BLaER1 treated with 17β-estradiol and CSF1 and Interleukin-3, amounts not matched to agents 10 nM and 100 nM (cell line): Measurements from ENCODE around the gene CD52.

Source experiments
- H3K27ac ChIP-seq, 11 experiments: shearing (Covaris generic); formaldehyde crosslinking; 2 replicates each; pipeline ENCODE4 v1.8.1; 2022
- H3K27me3 ChIP-seq, 11 experiments: shearing (Covaris generic); formaldehyde crosslinking; 2 replicates each; pipeline ENCODE4 v1.8.1; 2022
- H3K36me3 ChIP-seq, 11 experiments: shearing (Covaris generic); formaldehyde crosslinking; 2 replicates each; pipeline ENCODE4 v1.8.1; 2022
- H3K4me1 ChIP-seq, 10 experiments: shearing (Covaris generic); formaldehyde crosslinking; 2 replicates each; pipeline ENCODE4 v1.8.1; 2022
- H3K4me2 ChIP-seq, 11 experiments: shearing (Covaris generic); formaldehyde crosslinking; 2 replicates each; pipeline ENCODE4 v1.8.1; 2022
- H3K4me3 ChIP-seq, 10 experiments: shearing (Covaris generic); formaldehyde crosslinking; 2 replicates each; pipeline ENCODE4 v1.8.1; 2022
- H3K9ac ChIP-seq, 11 experiments: shearing (Covaris generic); formaldehyde crosslinking; 2 replicates each; pipeline ENCODE4 v1.8.1; 2022
- H3K9me3 ChIP-seq, 11 experiments: shearing (Covaris generic); formaldehyde crosslinking; replicated peaks in 1 of 11; 2 replicates each; pipeline ENCODE4 v1.8.1; 2022
- H4K20me1 ChIP-seq, 11 experiments: shearing (Covaris generic); formaldehyde crosslinking; 2 replicates each; pipeline ENCODE4 v1.8.1; 2022
- Cebpa-rat ChIP-seq, 11 experiments: shearing (Covaris generic); IDR thresholded peaks; 2 replicates each; pipeline ENCODE4 v1.8.1; 2022

CD52 gene

GRCh38 chr1:26351590-26352337, 34.0 kb downstream of the CD52 start:
- Histone ChIP-seq H3K9ac (no peak overlapping the region), H3K27me3 (no peaks in the 10 kb centered on the region), H3K4me3 (no peak overlapping the region), H3K4me2 (no peak overlapping the region), H4K20me1 (no peaks in the 10 kb centered on the region), H3K27ac (no peak overlapping the region), H3K4me1 (peaks cover 0 to 3% (median under 1%) of the 10 kb centered on the region in 10 experiments; a peak in 8 of 20 replicates), H3K9me3 (no peaks in the 10 kb centered on the region), H3K36me3 (no peaks in the 10 kb centered on the region)
- no peak for TF ChIP-seq Cebpa-rat (IDR thresholded peaks at IDR 0.05)

DNA sequence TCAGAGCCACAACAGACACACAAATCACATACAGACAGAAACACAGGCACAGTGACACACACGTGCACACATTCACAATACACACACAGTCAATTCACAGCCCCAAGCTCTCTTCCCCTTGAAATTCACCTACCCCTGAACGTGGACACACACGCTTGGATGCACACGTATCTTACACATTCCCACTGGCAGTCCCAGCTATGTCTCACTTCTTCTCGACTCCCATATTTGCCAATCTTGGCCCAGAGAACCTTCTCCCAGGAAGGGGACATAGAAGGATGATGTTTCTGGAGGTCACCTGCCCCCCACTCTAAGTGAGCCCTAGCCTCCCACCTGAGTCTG, 34.6 kb downstream of the CD52 start:
- TF ChIP-seq Cebpa-rat (IDR thresholded peaks at IDR 0.05), result no peak
- no peaks in the 10 kb centered on the region for H3K36me3 ChIP-seq
- H3K4me2 ChIP-seq, result no peak overlapping the region
- peaks cover 0 to 2% (median 0%) of the 10 kb centered on the region in 11 experiments; a peak in 7 of 22 replicates for H3K27me3 ChIP-seq
- no peak overlapping the region for H3K27ac ChIP-seq
- H4K20me1 ChIP-seq, result no peaks in the 10 kb centered on the region
- H3K9ac ChIP-seq, result no peak overlapping the region
- H3K9me3 ChIP-seq, result no peaks in the 10 kb centered on the region
- H3K4me1 ChIP-seq, result no peaks in the 10 kb centered on the region; a peak in 1 of 20 replicates
- H3K4me3 ChIP-seq, result no peak overlapping the region

DNA sequence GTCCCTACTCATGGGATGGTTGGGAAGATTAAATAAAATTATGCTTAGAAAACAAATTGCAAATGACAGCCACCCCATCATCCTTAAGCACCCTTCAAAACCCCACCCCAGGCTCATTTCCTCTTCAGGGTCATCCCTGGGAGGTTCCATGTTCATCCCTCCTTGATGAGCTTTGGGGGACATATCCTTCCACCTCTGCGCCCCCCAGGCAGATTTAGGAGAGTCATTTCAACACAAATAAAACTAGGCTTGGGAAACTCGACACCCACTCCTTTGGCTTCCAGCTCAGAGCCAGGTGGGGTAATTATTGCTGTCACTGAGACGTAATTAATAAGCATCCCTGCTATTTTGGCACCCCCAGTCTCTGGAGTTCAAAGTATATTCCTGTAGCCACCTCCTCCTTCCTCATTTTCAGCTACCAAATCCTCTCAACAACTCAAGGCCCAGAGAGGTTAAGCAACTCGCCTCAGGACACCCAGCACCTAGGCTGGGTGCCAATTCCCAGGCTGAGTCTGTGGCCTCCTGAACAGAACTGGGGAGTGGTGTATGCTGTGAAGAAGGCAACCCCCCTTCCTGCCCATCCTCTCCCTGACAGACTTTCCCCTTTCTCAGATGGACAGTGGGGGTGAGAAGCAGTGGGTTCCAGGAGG, 35.6 kb downstream of the CD52 start:
- H3K4me1 ChIP-seq, result no peaks in the 10 kb centered on the region; a peak in 1 of 20 replicates
- H4K20me1 ChIP-seq, result no peaks in the 10 kb centered on the region
- peaks cover 4 to 12% (median 7%) of the 10 kb centered on the region in 11 experiments for H3K27me3 ChIP-seq
- no peak overlapping the region for H3K4me2 ChIP-seq
- H3K4me3 ChIP-seq, result no peak overlapping the region
- H3K9me3 ChIP-seq, result no peaks in the 10 kb centered on the region
- H3K27ac ChIP-seq, result no peak overlapping the region
- H3K36me3 ChIP-seq, result no peaks in the 10 kb centered on the region
- H3K9ac ChIP-seq, result no peak overlapping the region
- no peak for TF ChIP-seq Cebpa-rat (IDR thresholded peaks at IDR 0.05)

DNA sequence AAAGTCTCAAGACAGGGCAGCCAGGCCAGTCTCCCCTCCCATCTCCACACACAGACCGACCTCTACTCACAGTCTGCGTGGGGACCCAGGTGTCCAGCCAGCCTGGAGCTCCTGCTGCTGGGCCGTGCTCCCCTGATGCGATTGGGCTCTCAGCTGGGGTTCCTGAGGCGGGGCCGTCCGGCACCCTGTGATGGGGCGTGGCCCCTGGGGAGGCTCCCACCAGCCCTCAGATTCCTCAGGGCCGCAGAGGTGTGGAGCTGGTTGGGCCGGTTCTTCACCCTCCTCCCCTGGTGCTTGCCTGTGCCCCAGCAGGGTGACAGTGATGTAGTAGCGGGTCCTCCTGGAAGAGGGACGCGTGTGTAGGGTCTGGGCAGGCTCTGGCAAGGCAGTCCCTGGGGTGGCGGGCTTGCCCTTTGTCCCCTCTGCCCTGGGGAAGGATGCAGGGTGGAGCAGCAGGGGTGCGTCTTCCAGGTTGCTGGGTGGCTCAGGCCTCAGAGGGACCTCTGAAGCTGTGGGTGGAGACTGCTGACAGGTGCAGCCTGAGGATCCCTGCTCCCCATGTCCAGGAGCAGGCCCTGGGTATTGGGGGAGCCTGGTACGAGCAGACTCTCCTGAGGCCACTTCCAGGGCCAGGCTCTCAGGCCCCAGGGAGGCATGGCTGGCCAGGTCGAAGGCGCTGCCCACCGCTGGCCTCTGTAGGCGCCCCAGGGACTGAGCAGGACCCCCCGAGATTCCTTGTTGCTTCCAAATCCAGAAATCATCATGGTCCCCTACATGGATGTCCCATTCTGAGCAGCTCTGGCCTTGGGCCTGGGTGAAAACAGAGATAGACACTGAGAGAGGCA, 36.4 kb downstream of the CD52 start, which contains the start of gene CRYBG2:
TSS of gene CRYBG2 (minus strand) at position 155 of the 845 bp plus-strand sequence. CDS start 7,473 bp downstream, outside the sequence.
- Histone ChIP-seq H4K20me1 (no peaks in the 10 kb centered on the region), H3K36me3 (no peaks in the 10 kb centered on the region), H3K27ac (no peak within 1 kb of the TSS), H3K4me3 (no peak within 1 kb of the TSS), H3K4me2 (no peak within 1 kb of the TSS), H3K9me3 (no peaks in the 10 kb centered on the region), H3K27me3 (peaks cover 12 to 21% (median 16%) of the 10 kb centered on the region in 11 experiments), H3K9ac (no peak within 1 kb of the TSS), H3K4me1 (no peaks in the 10 kb centered on the region; a peak in 1 of 20 replicates)
- no peak for TF ChIP-seq Cebpa-rat (IDR thresholded peaks at IDR 0.05)

- H3K9ac ChIP-seq, result no peak overlapping the region
- H4K20me1 ChIP-seq, result no peaks in the 10 kb centered on the region; a peak in 1 of 22 replicates
- peaks cover 20 to 29% (median 24%) of the 10 kb centered on the region in 11 experiments for H3K27me3 ChIP-seq
- no peak overlapping the region for H3K4me2 ChIP-seq
- H3K4me3 ChIP-seq, result no peak overlapping the region
- H3K36me3 ChIP-seq, result no peaks in the 10 kb centered on the region
- no peaks in the 10 kb centered on the region for H3K9me3 ChIP-seq
- no peak for TF ChIP-seq Cebpa-rat (IDR thresholded peaks at IDR 0.05)
- no peak overlapping the region for H3K27ac ChIP-seq
- peaks cover under 1 to 2% (median 1%) of the 10 kb centered on the region in 10 experiments; a peak in 14 of 20 replicates for H3K4me1 ChIP-seq
These were observed 37.2 kb downstream of the CD52 start for GRCh38 chr1:26354972-26355371.

- H3K4me1 ChIP-seq, result peaks cover 8 to 13% (median 12%) of the 10 kb centered on the region in 10 experiments; a peak in 18 of 20 replicates
- H3K9me3 ChIP-seq, result no peaks in the 10 kb centered on the region
- H3K4me3 ChIP-seq, result no peak overlapping the region
- H3K36me3 ChIP-seq, result no peaks in the 10 kb centered on the region
- no peak for TF ChIP-seq Cebpa-rat (IDR thresholded peaks at IDR 0.05)
- H3K27ac ChIP-seq, result no peak overlapping the region
- no peak overlapping the region for H3K9ac ChIP-seq
- peaks cover 31 to 40% (median 35%) of the 10 kb centered on the region in 11 experiments for H3K27me3 ChIP-seq
- no peak overlapping the region for H3K4me2 ChIP-seq
- H4K20me1 ChIP-seq, result peaks cover 0 to 4% (median 0%) of the 10 kb centered on the region in 11 experiments; a peak in 4 of 22 replicates
These were observed 38.3 kb downstream of the CD52 start for GRCh38 chr1:26356106-26356505.

- H3K36me3 ChIP-seq, result no peaks in the 10 kb centered on the region
- H3K9ac ChIP-seq, result no peak overlapping the region
- no peak overlapping the region for H3K27ac ChIP-seq
- H4K20me1 ChIP-seq, result peaks cover 0 to 6% (median 0%) of the 10 kb centered on the region in 11 experiments; a peak in 4 of 22 replicates
- no peak overlapping the region for H3K4me2 ChIP-seq
- peaks cover 8 to 22% (median 21%) of the 10 kb centered on the region in 10 experiments; a peak in 18 of 20 replicates for H3K4me1 ChIP-seq
- no peak for TF ChIP-seq Cebpa-rat (IDR thresholded peaks at IDR 0.05)
- H3K4me3 ChIP-seq, result no peak overlapping the region
- H3K9me3 ChIP-seq, result no peaks in the 10 kb centered on the region
- peaks cover 42 to 51% (median 45%) of the 10 kb centered on the region in 11 experiments for H3K27me3 ChIP-seq
These were observed 39.4 kb downstream of the CD52 start for GRCh38 chr1:26357121-26357602.

- Histone ChIP-seq H3K4me3 (no peak overlapping the region), H3K4me1 (peaks cover 8 to 28% (median 23%) of the 10 kb centered on the region in 10 experiments; a peak in 18 of 20 replicates), H3K4me2 (no peak overlapping the region), H3K9me3 (no peaks in the 10 kb centered on the region), H4K20me1 (peaks cover 0 to 6% (median 0%) of the 10 kb centered on the region in 11 experiments; a peak in 4 of 22 replicates), H3K27me3 (peaks cover 45 to 59% (median 55%) of the 10 kb centered on the region in 11 experiments), H3K27ac (no peak overlapping the region), H3K9ac (no peak overlapping the region), H3K36me3 (no peaks in the 10 kb centered on the region)
- TF ChIP-seq Cebpa-rat (IDR thresholded peaks at IDR 0.05), result no peak
These were observed 40.9 kb downstream of the CD52 start for GRCh38 chr1:26358411-26359384.
